Calu3 (cell line): Measurements from ENCODE around the gene RIMBP2. TPM values are rescaled to one million over a fixed set of nuclear protein-coding genes. Genes with fewer than 3 reads are reported as not detected.
"Not testable (repeated sequence)": the region's sequence is repeated elsewhere in the genome, so short reads cannot be mapped to it uniquely, and the experiment has no call there.

Experiments
- BruUV-seq: library from RNA; stranded (reverse); fragments of 400-500 nt; replicated peaks from 2 replicates; lab custom pipeline; 2021; lab: Mats Ljungman, UMichigan
- CTCF ChIA-PET: fragments of 300-600 bp; sonication (Branson Sonifier 250); formaldehyde crosslinking; loops from one replicate; lab custom pipeline; 2022; ENCODE audit warnings: antibody characterized with exemption; lab: Charles Lee
- DNase-seq: peaks from one replicate; pipeline ENCODE4 v3.0.0; 2022
- H3K27ac Mint-ChIP-seq: one replicate; pipeline ENCODE4 v1.8.0; 2022; ENCODE audit warnings: mixed read lengths; ENCODE audit not compliant: unreplicated experiment
- H3K27me3 Mint-ChIP-seq: one replicate; pipeline ENCODE4 v1.8.0; 2022; ENCODE audit warnings: mixed read lengths; ENCODE audit not compliant: unreplicated experiment
- H3K36me3 Mint-ChIP-seq: one replicate; pipeline ENCODE4 v1.8.0; 2022; ENCODE audit warnings: mild to moderate bottlenecking, moderate library complexity, mixed read lengths; ENCODE audit not compliant: insufficient read depth, unreplicated experiment
- H3K4me1 Mint-ChIP-seq: one replicate; pipeline ENCODE4 v1.8.0; 2022; ENCODE audit warnings: mild to moderate bottlenecking, low read depth, mixed read lengths; ENCODE audit not compliant: unreplicated experiment
- H3K4me3 Mint-ChIP-seq: one replicate; pipeline ENCODE4 v1.8.0; 2022; ENCODE audit warnings: mild to moderate bottlenecking, low read depth, moderate library complexity, mixed read lengths; ENCODE audit not compliant: unreplicated experiment
- H3K9me3 Mint-ChIP-seq: one replicate; pipeline ENCODE4 v1.8.0; 2022; ENCODE audit warnings: low read depth, mixed read lengths; ENCODE audit not compliant: unreplicated experiment
- CTCF ChIP-seq: fragments of 200-600 bp; IDR thresholded peaks from one replicate; pipeline ENCODE4 v1.8.0; 2022; ENCODE audit warnings: antibody characterized with exemption; ENCODE audit not compliant: unreplicated experiment
- intact Hi-C: fragments of 100-400 bp; cut with micrococcal nuclease; formaldehyde crosslinking; loops from one replicate; pipeline ENCODE4 v1.10.0; 2022; ENCODE audit not compliant: unreplicated experiment
- total RNA-seq: library from RNA; stranded (reverse); gene quantifications from 2 replicates; pipeline ENCODE4 v1.2.3, GENCODE V29; 2022

Gene RIMBP2
- total RNA-seq, 1 experiment from 2014 or later, result 6.1 TPM

- no peaks in the 10 kb centered on the region for H3K36me3 Mint-ChIP-seq
- CTCF ChIA-PET, result no interaction called here
- H3K27ac Mint-ChIP-seq, result no peak overlapping the region
- BruUV-seq, result no TSS peak
- H3K4me1 Mint-ChIP-seq, result no peaks in the 10 kb centered on the region
- H3K9me3 Mint-ChIP-seq, result no peaks in the 10 kb centered on the region
- H3K4me3 Mint-ChIP-seq, result no peak overlapping the region
- no peak for DNase-seq
- peaks cover 9% of the 10 kb centered on the region for H3K27me3 Mint-ChIP-seq
- TF ChIP-seq CTCF, result no peak
- intact Hi-C loops, result no loop called here
Observed at GRCh38 chr12:130743176-130743575, 27.1 kb upstream of the RIMBP2 start.

- no peaks in the 10 kb centered on the region for H3K36me3 Mint-ChIP-seq
- intact Hi-C loops, result no loop called here
- peaks cover 2% of the 10 kb centered on the region for H3K9me3 Mint-ChIP-seq
- TF ChIP-seq CTCF, result no peak
- no TSS peak for BruUV-seq
- peaks cover 5% of the 10 kb centered on the region for H3K27me3 Mint-ChIP-seq
- H3K27ac Mint-ChIP-seq, result no peak overlapping the region
- H3K4me3 Mint-ChIP-seq, result no peak overlapping the region
- DNase-seq, result no peak
- CTCF ChIA-PET, result no interaction called here
- H3K4me1 Mint-ChIP-seq, result no peaks in the 10 kb centered on the region
Observed at GRCh38 chr12:130742716-130743115, 26.6 kb upstream of the RIMBP2 start.

DNA sequence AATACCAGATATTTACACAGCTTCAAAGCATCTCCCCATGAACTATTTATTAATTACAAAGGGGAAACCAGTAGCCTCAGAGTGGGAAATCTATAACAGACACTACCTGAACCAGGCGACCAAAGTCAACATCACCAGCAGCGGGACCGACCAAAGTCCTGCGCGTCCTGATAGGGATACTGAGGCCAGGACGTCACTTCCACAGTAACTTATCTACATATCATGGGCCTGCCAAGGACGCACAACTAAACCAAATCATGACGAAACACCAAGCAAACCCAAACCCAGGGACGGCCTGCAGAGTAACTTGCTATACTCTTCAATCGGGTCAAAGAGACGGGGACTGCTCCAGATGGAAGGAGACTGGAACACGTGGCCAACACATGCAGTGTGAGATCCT is 26.0 kb upstream of the RIMBP2 start:
- DNase-seq, result no peak
- Mint-ChIP-seq H3K9me3 (peaks cover 6% of the 10 kb centered on the region), H3K27me3 (no peaks in the 10 kb centered on the region), H3K27ac (no peak overlapping the region), H3K4me1 (no peaks in the 10 kb centered on the region), H3K36me3 (no peaks in the 10 kb centered on the region), H3K4me3 (no peak overlapping the region)
- no peak for TF ChIP-seq CTCF
- intact Hi-C loops, result no loop called here
- CTCF ChIA-PET, result no interaction called here
- no TSS peak for BruUV-seq

DNA sequence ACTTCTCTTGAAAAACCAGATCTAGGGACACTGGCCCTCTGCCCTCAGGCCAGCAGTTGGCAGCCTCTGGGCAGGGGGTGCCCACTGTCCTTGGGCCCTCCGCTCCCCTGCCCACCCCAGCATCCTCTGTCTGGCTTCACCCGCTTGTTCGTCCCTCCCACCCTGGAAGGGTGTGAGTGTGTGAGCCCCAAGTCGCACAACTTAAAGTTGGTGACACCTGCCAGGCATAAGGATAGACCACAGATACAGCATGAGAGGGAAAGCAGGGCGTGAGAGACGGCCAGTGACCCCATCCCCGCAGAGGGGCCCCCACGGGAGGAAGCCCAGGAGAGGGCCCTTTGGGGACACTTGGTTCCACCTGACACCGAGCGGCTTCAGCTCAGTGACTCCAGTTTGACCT is 23.5 kb upstream of the RIMBP2 start:
- TF ChIP-seq CTCF, result no peak
- intact Hi-C loops, result no loop called here

GRCh38 chr12:130738403-130738802 is 22.3 kb upstream of the RIMBP2 start:
- DNase-seq, H3K4me3 Mint-ChIP-seq, H3K4me1 Mint-ChIP-seq, intact Hi-C loops, CTCF ChIA-PET, H3K27me3 Mint-ChIP-seq, H3K36me3 Mint-ChIP-seq, BruUV-seq, H3K27ac Mint-ChIP-seq: not testable (repeated sequence)
- H3K9me3 Mint-ChIP-seq, result peaks cover 16% of the 10 kb centered on the region

More for the DNA sequence above, 23.5 kb upstream of the RIMBP2 start:
- Mint-ChIP-seq H3K9me3 (peaks cover 13% of the 10 kb centered on the region), H3K4me3 (no peak overlapping the region), H3K36me3 (no peaks in the 10 kb centered on the region), H3K4me1 (no peaks in the 10 kb centered on the region), H3K27me3 (no peaks in the 10 kb centered on the region), H3K27ac (no peak overlapping the region)
- no TSS peak for BruUV-seq
- no peak for DNase-seq
- CTCF ChIA-PET, result no interaction called here
